ENCODE measurements around the gene TNRC6C.
"Not testable (repeated sequence)": the region's sequence is repeated elsewhere in the genome, so short reads cannot be mapped to it uniquely, and the experiment has no call there.

TNRC6C gene

GRCh38 chr17:78114831-78115723 is 156.6 kb downstream of the TNRC6C start:
- no peak for DNase-seq

GRCh38 chr17:78115803-78116202 is 157.3 kb downstream of the TNRC6C start:
- DNase-seq: not testable (repeated sequence)

GRCh38 chr17:78116411-78116810 is 157.9 kb downstream of the TNRC6C start:
- DNase-seq: no peak

GRCh38 chr17:78117027-78117981 is 158.8 kb downstream of the TNRC6C start:
- DNase-seq: no peak

- no peak for DNase-seq
Measured at GRCh38 chr17:78118801-78119241, 160.3 kb downstream of the TNRC6C start.

- DNase-seq: no peak
Measured at GRCh38 chr17:78120537-78120936, 162.0 kb downstream of the TNRC6C start.

GRCh38 chr17:78120971-78121800 is 162.7 kb downstream of the TNRC6C start:
- no peak for DNase-seq

- no peak for DNase-seq
Measured at GRCh38 chr17:78121801-78122215, 163.3 kb downstream of the TNRC6C start.

GRCh38 chr17:78122216-78122930 is 163.9 kb downstream of the TNRC6C start:
- DNase-seq: no peak

GRCh38 chr17:78122931-78123249 is 164.4 kb downstream of the TNRC6C start:
- DNase-seq: no peak

- no peak for DNase-seq
Measured at GRCh38 chr17:78123258-78123929, 164.9 kb downstream of the TNRC6C start.

GRCh38 chr17:78124081-78124835 is 165.8 kb downstream of the TNRC6C start:
- no peak for DNase-seq

GRCh38 chr17:78124836-78125137 is 166.3 kb downstream of the TNRC6C start:
- no peak for DNase-seq

- DNase-seq: no peak
Measured at GRCh38 chr17:78125138-78125913, 166.8 kb downstream of the TNRC6C start.

- no peak for DNase-seq
Measured at GRCh38 chr17:78125976-78126894, 167.7 kb downstream of the TNRC6C start.

GRCh38 chr17:78126895-78127238 is 168.4 kb downstream of the TNRC6C start:
- no peak for DNase-seq

- no peak for DNase-seq
Measured at GRCh38 chr17:78127239-78127887, 168.9 kb downstream of the TNRC6C start.

- DNase-seq: no peak
Measured at GRCh38 chr17:78127888-78128550, 169.5 kb downstream of the TNRC6C start.

Data from fibroblast of skin of right quadriceps (primary cell).